Ecto neural progenitor cell (in vitro differentiated cells): ENCODE data around the gene AOX1.
"Not testable (repeated sequence)": the region's sequence is repeated elsewhere in the genome, so short reads cannot be mapped to it uniquely, and the experiment has no call there.

Source experiments
- DNase-seq: peaks from one replicate; pipeline ENCODE4 v3.0.0-alpha.2; 2018; ENCODE audit warnings: low spot score

Gene AOX1

GRCh38 chr2:200703127-200703925 lies 117.5 kb downstream of the AOX1 start:
- no peak for DNase-seq

GRCh38 chr2:200703926-200704637 lies 118.3 kb downstream of the AOX1 start:
- no peak for DNase-seq

- peak; percentile 60 for DNase-seq
Measured at GRCh38 chr2:200705305-200706041, 119.7 kb downstream of the AOX1 start.

GRCh38 chr2:200708943-200709342 lies 123.1 kb downstream of the AOX1 start:
- DNase-seq: no peak

GRCh38 chr2:200713003-200713703 lies 127.3 kb downstream of the AOX1 start:
- DNase-seq: peak; percentile 75

- DNase-seq: no peak
Measured at GRCh38 chr2:200713704-200714064, 127.9 kb downstream of the AOX1 start.

- not testable (repeated sequence) for DNase-seq
Measured at GRCh38 chr2:200715014-200715413, 129.2 kb downstream of the AOX1 start.

GRCh38 chr2:200716386-200716785 lies 130.6 kb downstream of the AOX1 start:
- no peak for DNase-seq
